Forelimb muscle (tissue), 1 donor: Measurements from ENCODE around the gene HOXA4. TPM values are rescaled to one million over a fixed set of nuclear protein-coding genes. Genes with fewer than 3 reads are reported as not detected.

Experiments used
- DNase-seq: peaks from one replicate; pipeline ENCODE4 v3.0.0-alpha.2; 2013; ENCODE audit warnings: low read depth
- polyA plus RNA-seq: library from polyadenylated mRNA; unstranded; fragments of 120-200 nt; gene quantifications from one replicate; pipeline ENCODE4 v1.2.1, GENCODE V29; 2013; ENCODE audit not compliant: insufficient read length

HOXA4 gene
- polyA plus RNA-seq, 1 donor, result 26.4 TPM

GRCh38 chr7:27147199-27148030 is 16.9 kb upstream of the HOXA4 start, which contains the start of gene HOXA6:
Gene HOXA6 (minus strand): TSS chr7:27147774. CDS start chr7:27147749, 25 bp downstream.
- DNase-seq, result no peak

- no peak for DNase-seq
Observed at GRCh38 chr7:27146491-27147198, 16.1 kb upstream of the HOXA4 start.

- no peak for DNase-seq
Observed at GRCh38 chr7:27145914-27146412, 15.4 kb upstream of the HOXA4 start.

GRCh38 chr7:27145165-27145913 is 14.8 kb upstream of the HOXA4 start:
- DNase-seq, result no peak

GRCh38 chr7:27144781-27145164 is 14.2 kb upstream of the HOXA4 start:
- no peak for DNase-seq

- DNase-seq, result no peak
Observed at GRCh38 chr7:27143950-27144780, 13.6 kb upstream of the HOXA4 start.

- peak; percentile 88 for DNase-seq
Observed at GRCh38 chr7:27143023-27143949, 12.7 kb upstream of the HOXA4 start, which contains the start of gene HOXA5. Gene HOXA5 (minus strand): TSS chr7:27143681. CDS start chr7:27143607, 74 bp downstream.

GRCh38 chr7:27142580-27143022 is 12.0 kb upstream of the HOXA4 start:
- no peak for DNase-seq

- no peak for DNase-seq
Observed at GRCh38 chr7:27141923-27142579, 11.5 kb upstream of the HOXA4 start.

- DNase-seq, result no peak
Observed at GRCh38 chr7:27141137-27141922, 10.8 kb upstream of the HOXA4 start.

- no peak for DNase-seq
Observed at GRCh38 chr7:27140126-27140857, 9.7 kb upstream of the HOXA4 start.

GRCh38 chr7:27139334-27140125 is 9.0 kb upstream of the HOXA4 start:
- no peak for DNase-seq

- DNase-seq, result no peak
Observed at GRCh38 chr7:27138985-27139333, 8.4 kb upstream of the HOXA4 start.

GRCh38 chr7:27138472-27138871 is 7.9 kb upstream of the HOXA4 start:
- no peak for DNase-seq

GRCh38 chr7:27137640-27138315 is 7.2 kb upstream of the HOXA4 start:
- DNase-seq, result no peak

GRCh38 chr7:27134392-27134791 is 3.8 kb upstream of the HOXA4 start:
- DNase-seq, result no peak
